ENCODE measurements around the gene NRXN2. TPM values are rescaled to one million over a fixed set of nuclear protein-coding genes. Genes with fewer than 3 reads are reported as not detected.

The NRXN2 gene
- polyA plus RNA-seq, 1 experiment = 0.20 TPM

DNA sequence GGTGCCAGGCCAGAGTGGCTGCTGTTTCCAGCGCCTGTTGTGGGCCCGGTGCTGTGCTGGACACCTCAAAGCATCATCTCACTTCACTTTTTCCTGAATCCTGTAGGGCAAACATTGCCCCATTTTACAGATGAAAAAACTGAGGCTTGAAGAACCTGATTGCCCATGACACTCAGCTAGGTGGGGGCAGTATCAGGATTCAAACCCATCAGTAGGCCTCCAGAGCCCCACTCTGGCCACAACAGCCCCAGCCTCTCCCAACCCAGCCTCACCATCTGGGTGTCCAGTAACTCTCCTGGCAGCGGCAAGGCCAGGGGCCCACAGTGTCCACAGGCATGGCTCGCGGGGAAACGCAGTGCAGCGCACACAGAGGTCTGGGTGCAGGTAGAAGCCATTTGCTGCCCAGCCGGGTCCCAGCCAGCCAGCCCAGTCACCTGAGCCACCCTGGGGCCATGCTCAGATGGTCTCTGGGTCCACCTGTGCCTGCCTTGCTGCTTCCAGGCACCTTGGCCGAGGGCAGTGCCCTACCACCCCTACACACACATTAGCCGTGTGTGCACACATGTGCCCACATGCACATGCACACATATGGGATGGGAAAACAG is 120.4 kb downstream of the NRXN2 start:
- Histone ChIP-seq H3K36me3 (ENCODE audit: control insufficient read depth, insufficient read depth, low read length) (no peaks in the 10 kb centered on the region), H3K27me3 (ENCODE audit: control insufficient read depth, insufficient read depth, low read length) (peaks cover 8% of the 10 kb centered on the region; the same call in 1 of the 2 replicates), H3K4me3 (ENCODE audit: low read depth, low read length) (no peak overlapping the region)
- TF ChIP-seq, protein P1, sequence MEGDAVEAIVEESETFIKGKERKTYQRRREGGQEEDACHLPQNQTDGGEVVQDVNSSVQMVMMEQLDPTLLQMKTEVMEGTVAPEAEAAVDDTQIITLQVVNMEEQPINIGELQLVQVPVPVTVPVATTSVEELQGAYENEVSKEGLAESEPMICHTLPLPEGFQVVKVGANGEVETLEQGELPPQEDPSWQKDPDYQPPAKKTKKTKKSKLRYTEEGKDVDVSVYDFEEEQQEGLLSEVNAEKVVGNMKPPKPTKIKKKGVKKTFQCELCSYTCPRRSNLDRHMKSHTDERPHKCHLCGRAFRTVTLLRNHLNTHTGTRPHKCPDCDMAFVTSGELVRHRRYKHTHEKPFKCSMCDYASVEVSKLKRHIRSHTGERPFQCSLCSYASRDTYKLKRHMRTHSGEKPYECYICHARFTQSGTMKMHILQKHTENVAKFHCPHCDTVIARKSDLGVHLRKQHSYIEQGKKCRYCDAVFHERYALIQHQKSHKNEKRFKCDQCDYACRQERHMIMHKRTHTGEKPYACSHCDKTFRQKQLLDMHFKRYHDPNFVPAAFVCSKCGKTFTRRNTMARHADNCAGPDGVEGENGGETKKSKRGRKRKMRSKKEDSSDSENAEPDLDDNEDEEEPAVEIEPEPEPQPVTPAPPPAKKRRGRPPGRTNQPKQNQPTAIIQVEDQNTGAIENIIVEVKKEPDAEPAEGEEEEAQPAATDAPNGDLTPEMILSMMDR (IDR thresholded peaks at IDR 0.05; ENCODE audit: insufficient read depth, low read depth, low read length) = no peak
- no peak for DNase-seq (ENCODE audit: low read depth)
- POLR2A ChIA-PET = no interaction called here
- CTCF ChIA-PET = interaction anchor here (1.4 kb wide), 1 partner anchor 86 kb away, joined by 3 read pairs; no protein-coding TSS in a partner anchor

GRCh38 chr11:64601605-64602465 is 121.2 kb downstream of the NRXN2 start:
- peaks cover 8% of the 10 kb centered on the region; the same call in 1 of the 2 replicates for H3K27me3 ChIP-seq (ENCODE audit: control insufficient read depth, insufficient read depth, low read length)
- H3K36me3 ChIP-seq (ENCODE audit: control insufficient read depth, insufficient read depth, low read length) = no peaks in the 10 kb centered on the region
- H3K4me3 ChIP-seq (ENCODE audit: low read depth, low read length) = no peak overlapping the region
- TF ChIP-seq, protein P1 (IDR thresholded peaks at IDR 0.05; ENCODE audit: insufficient read depth, low read depth, low read length) = no peak
- DNase-seq (ENCODE audit: low read depth) = no peak
- ChIA-PET POLR2A (no interaction called here), CTCF (interaction anchor here (1.4 kb wide), 1 partner anchor 86 kb away, joined by 3 read pairs; no protein-coding TSS in a partner anchor)

DNA sequence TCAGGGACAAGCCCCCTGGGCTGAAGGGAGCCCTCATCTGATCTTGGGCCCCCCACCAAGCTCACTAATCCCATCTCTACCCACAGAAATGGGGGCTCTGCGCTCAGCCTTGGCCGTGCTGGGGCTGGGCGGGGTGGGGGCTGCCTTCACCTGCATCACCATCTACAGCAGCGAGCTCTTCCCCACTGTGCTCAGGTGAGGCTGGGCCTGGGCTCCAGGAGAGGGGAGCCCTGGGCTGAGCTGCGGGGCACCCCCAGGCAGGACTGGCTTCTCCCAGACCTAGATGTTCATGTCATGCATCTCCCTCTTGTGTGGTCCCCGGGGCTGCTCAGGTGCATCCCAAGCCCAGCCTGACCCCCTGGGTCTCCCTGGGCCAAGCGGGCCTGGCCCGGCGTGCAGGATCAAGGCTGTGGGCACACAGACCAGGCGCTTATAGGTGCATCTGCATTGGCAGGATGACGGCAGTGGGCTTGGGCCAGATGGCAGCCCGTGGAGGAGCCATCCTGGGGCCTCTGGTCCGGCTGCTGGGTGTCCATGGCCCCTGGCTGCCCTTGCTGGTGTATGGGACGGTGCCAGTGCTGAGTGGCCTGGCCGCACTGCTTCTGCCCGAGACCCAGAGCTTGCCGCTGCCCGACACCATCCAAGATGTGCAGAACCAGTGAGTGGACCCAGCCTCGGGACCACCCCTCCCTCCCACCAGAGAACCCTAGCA is 122.6 kb downstream of the NRXN2 start:
- ChIA-PET CTCF (interaction anchor here (1.1 kb wide), 1 partner anchor 49 kb away, joined by 3 read pairs; no protein-coding TSS in a partner anchor), POLR2A (no interaction called here)

GRCh38 chr11:64599698-64600211 is 123.2 kb downstream of the NRXN2 start:
- DNase-seq (ENCODE audit: low read depth) = no peak
- Histone ChIP-seq H3K27me3 (ENCODE audit: control insufficient read depth, insufficient read depth, low read length) (0 out of 2 replicates have a peak, but pooled peaks cover 3% of the 10 kb centered on the region), H3K36me3 (ENCODE audit: control insufficient read depth, insufficient read depth, low read length) (no peaks in the 10 kb centered on the region), H3K4me3 (ENCODE audit: low read depth, low read length) (no peak overlapping the region)
- TF ChIP-seq, protein P1 (IDR thresholded peaks at IDR 0.05; ENCODE audit: insufficient read depth, low read depth, low read length) = no peak
- CTCF ChIA-PET = no interaction called here
- POLR2A ChIA-PET = no interaction called here

More for the DNA sequence above, 122.6 kb downstream of the NRXN2 start:
- DNase-seq (ENCODE audit: low read depth) = no peak
- no peak overlapping the region for H3K4me3 ChIP-seq (ENCODE audit: low read depth, low read length)
- no peaks in the 10 kb centered on the region for H3K36me3 ChIP-seq (ENCODE audit: control insufficient read depth, insufficient read depth, low read length)
- H3K27me3 ChIP-seq (ENCODE audit: control insufficient read depth, insufficient read depth, low read length) = peaks cover 6% of the 10 kb centered on the region; the same call in 1 of the 2 replicates
- TF ChIP-seq, protein P1 (IDR thresholded peaks at IDR 0.05; ENCODE audit: insufficient read depth, low read depth, low read length) = no peak
